IPS-20b (cell line): ENCODE results near the gene TPK1.

Source experiments
- H3K27ac ChIP-seq: one replicate; pipeline ENCODE4 v1.5.1; 2013; ENCODE audit warnings: low read length
- H3K27me3 ChIP-seq: 2 replicates; pipeline ENCODE4 v1.6.1; 2013; ENCODE audit warnings: mild to moderate bottlenecking, low read length, inconsistent platforms; ENCODE audit not compliant: insufficient read depth
- H3K36me3 ChIP-seq: 2 replicates; pipeline ENCODE4 v1.6.1; 2013; ENCODE audit warnings: low read depth, mild to moderate bottlenecking, inconsistent platforms, low read length, moderate library complexity; ENCODE audit not compliant: insufficient read depth
- H3K4me1 ChIP-seq: 2 replicates; pipeline ENCODE4 v1.6.1; 2013; ENCODE audit warnings: mild to moderate bottlenecking, control low read depth, inconsistent platforms, low read length, moderate library complexity; ENCODE audit not compliant: insufficient read depth
- H3K4me3 ChIP-seq: 2 replicates; pipeline ENCODE4 v1.5.1; 2013; ENCODE audit warnings: mild to moderate bottlenecking, low read length, inconsistent platforms
- H3K9ac ChIP-seq: 2 replicates; pipeline ENCODE4 v1.6.1; 2013; ENCODE audit warnings: low read depth, mild to moderate bottlenecking, inconsistent platforms, low read length, moderate library complexity
- H3K9me3 ChIP-seq: 2 replicates; pipeline ENCODE4 v1.6.1; 2013; ENCODE audit warnings: mild to moderate bottlenecking, low read depth, low read length, inconsistent platforms; ENCODE audit not compliant: insufficient read depth

Gene TPK1

GRCh38 chr7:144717720-144718119 lies 118.1 kb downstream of the TPK1 start:
- H3K9ac ChIP-seq: no peak overlapping the region
- H3K27ac ChIP-seq: no peak overlapping the region
- no peaks in the 10 kb centered on the region for H3K27me3 ChIP-seq
- H3K4me3 ChIP-seq: no peak overlapping the region
- peaks cover 13% of the 10 kb centered on the region; the same call in 1 of the 2 replicates for H3K4me1 ChIP-seq
- H3K36me3 ChIP-seq: no peaks in the 10 kb centered on the region
- no peaks in the 10 kb centered on the region for H3K9me3 ChIP-seq

GRCh38 chr7:144713850-144714249 lies 122.0 kb downstream of the TPK1 start:
- H3K36me3 ChIP-seq: no peaks in the 10 kb centered on the region
- no peak overlapping the region for H3K4me3 ChIP-seq
- no peaks in the 10 kb centered on the region for H3K4me1 ChIP-seq
- no peaks in the 10 kb centered on the region for H3K9me3 ChIP-seq
- no peaks in the 10 kb centered on the region for H3K27me3 ChIP-seq
- H3K27ac ChIP-seq: no peak overlapping the region
- no peak overlapping the region for H3K9ac ChIP-seq

- Histone ChIP-seq H3K27me3 (no peaks in the 10 kb centered on the region), H3K4me1 (no peaks in the 10 kb centered on the region), H3K27ac (no peak overlapping the region), H3K9me3 (no peaks in the 10 kb centered on the region), H3K4me3 (no peak overlapping the region), H3K36me3 (no peaks in the 10 kb centered on the region), H3K9ac (no peak overlapping the region)
These were observed 125.1 kb downstream of the TPK1 start for GRCh38 chr7:144710791-144711190.

- no peak overlapping the region for H3K9ac ChIP-seq
- H3K27ac ChIP-seq: no peak overlapping the region
- no peaks in the 10 kb centered on the region for H3K4me1 ChIP-seq
- H3K27me3 ChIP-seq: no peaks in the 10 kb centered on the region
- H3K4me3 ChIP-seq: no peak overlapping the region
- H3K36me3 ChIP-seq: no peaks in the 10 kb centered on the region
- H3K9me3 ChIP-seq: no peaks in the 10 kb centered on the region
These were observed 126.8 kb downstream of the TPK1 start for GRCh38 chr7:144709066-144709465.

- no peak overlapping the region for H3K9ac ChIP-seq
- no peaks in the 10 kb centered on the region for H3K36me3 ChIP-seq
- H3K9me3 ChIP-seq: no peaks in the 10 kb centered on the region
- no peaks in the 10 kb centered on the region for H3K27me3 ChIP-seq
- H3K27ac ChIP-seq: no peak overlapping the region
- H3K4me1 ChIP-seq: no peaks in the 10 kb centered on the region
- no peak overlapping the region for H3K4me3 ChIP-seq
These were observed 144.6 kb downstream of the TPK1 start for GRCh38 chr7:144691240-144691639.

- H3K4me3 ChIP-seq: no peak overlapping the region
- no peak overlapping the region for H3K27ac ChIP-seq
- no peak overlapping the region for H3K9ac ChIP-seq
- no peaks in the 10 kb centered on the region for H3K27me3 ChIP-seq
- no peaks in the 10 kb centered on the region for H3K9me3 ChIP-seq
- H3K4me1 ChIP-seq: peaks cover 6% of the 10 kb centered on the region; the same call in 1 of the 2 replicates
- H3K36me3 ChIP-seq: no peaks in the 10 kb centered on the region
These were observed 153.1 kb downstream of the TPK1 start for GRCh38 chr7:144682581-144683280.

GRCh38 chr7:144676492-144676891 lies 159.4 kb downstream of the TPK1 start:
- Histone ChIP-seq H3K4me3 (no peak overlapping the region), H3K9me3 (no peaks in the 10 kb centered on the region), H3K27ac (no peak overlapping the region), H3K27me3 (no peaks in the 10 kb centered on the region), H3K4me1 (no peaks in the 10 kb centered on the region; the same call in 1 of the 2 replicates), H3K9ac (no peak overlapping the region), H3K36me3 (no peaks in the 10 kb centered on the region)

GRCh38 chr7:144674550-144674949 lies 161.3 kb downstream of the TPK1 start:
- H3K9ac ChIP-seq: no peak overlapping the region
- H3K4me1 ChIP-seq: peaks cover 4% of the 10 kb centered on the region; the same call in 1 of the 2 replicates
- H3K36me3 ChIP-seq: no peaks in the 10 kb centered on the region
- H3K4me3 ChIP-seq: no peak overlapping the region
- H3K9me3 ChIP-seq: no peaks in the 10 kb centered on the region
- H3K27ac ChIP-seq: no peak overlapping the region
- no peaks in the 10 kb centered on the region for H3K27me3 ChIP-seq

- H3K4me1 ChIP-seq: peaks cover 4% of the 10 kb centered on the region; the same call in 1 of the 2 replicates
- H3K27me3 ChIP-seq: no peaks in the 10 kb centered on the region
- no peaks in the 10 kb centered on the region for H3K36me3 ChIP-seq
- H3K4me3 ChIP-seq: no peak overlapping the region
- no peak overlapping the region for H3K27ac ChIP-seq
- no peaks in the 10 kb centered on the region for H3K9me3 ChIP-seq
- no peak overlapping the region for H3K9ac ChIP-seq
These were observed 163.0 kb downstream of the TPK1 start for GRCh38 chr7:144672869-144673268.

GRCh38 chr7:144671429-144671828 lies 164.4 kb downstream of the TPK1 start:
- Histone ChIP-seq H3K27me3 (no peaks in the 10 kb centered on the region), H3K4me1 (peaks cover 4% of the 10 kb centered on the region; the same call in 1 of the 2 replicates), H3K27ac (no peak overlapping the region), H3K9ac (no peak overlapping the region), H3K36me3 (no peaks in the 10 kb centered on the region), H3K9me3 (no peaks in the 10 kb centered on the region), H3K4me3 (no peak overlapping the region)

GRCh38 chr7:144670218-144670617 lies 165.6 kb downstream of the TPK1 start:
- H3K36me3 ChIP-seq: no peaks in the 10 kb centered on the region
- H3K27me3 ChIP-seq: no peaks in the 10 kb centered on the region
- H3K9me3 ChIP-seq: no peaks in the 10 kb centered on the region
- H3K4me1 ChIP-seq: peaks cover 4% of the 10 kb centered on the region; the same call in 1 of the 2 replicates
- no peak overlapping the region for H3K4me3 ChIP-seq
- H3K27ac ChIP-seq: no peak overlapping the region
- H3K9ac ChIP-seq: no peak overlapping the region

- H3K4me3 ChIP-seq: no peak overlapping the region
- H3K9me3 ChIP-seq: no peaks in the 10 kb centered on the region
- H3K36me3 ChIP-seq: no peaks in the 10 kb centered on the region
- H3K9ac ChIP-seq: no peak overlapping the region
- H3K4me1 ChIP-seq: peaks cover 4% of the 10 kb centered on the region; the same call in 1 of the 2 replicates
- H3K27ac ChIP-seq: no peak overlapping the region
- H3K27me3 ChIP-seq: no peaks in the 10 kb centered on the region
These were observed 167.3 kb downstream of the TPK1 start for GRCh38 chr7:144668503-144668902.
